GM12891 (cell line): ENCODE data around the gene HOOK2.

Experiments
- DNase-seq: peaks from one replicate; pipeline ENCODE4 v3.0.0; 2011; ENCODE audit warnings: low spot score; ENCODE audit not compliant: insufficient read length
- FAIRE-seq: peaks from 2 replicates; lab custom pipeline; 2011; peaks lifted over from hg19 to GRCh38; lab: Jason Lieb, UNC
- PAX5 ChIP-seq: IDR thresholded peaks from 2 replicates; pipeline ENCODE4 v1.6.1; 2011; ENCODE audit warnings: low read length, moderate library complexity, mild to moderate bottlenecking; ENCODE audit not compliant: insufficient read depth, severe bottlenecking
- POLR2A ChIP-seq: IDR thresholded peaks from 2 replicates; pipeline ENCODE4 v1.6.1; 2011; ENCODE audit warnings: low read depth, low read length, control low read depth
- POLR2AphosphoS5 ChIP-seq: IDR thresholded peaks from 2 replicates; pipeline ENCODE4 v1.6.1; 2011; ENCODE audit warnings: low read depth, low read length, control low read depth
- POU2F2 ChIP-seq: IDR thresholded peaks from 2 replicates; pipeline ENCODE4 v1.6.1; 2011; ENCODE audit warnings: low read depth, mild to moderate bottlenecking, control low read depth, low read length, moderate library complexity
- SPI1 ChIP-seq: IDR thresholded peaks from 2 replicates; pipeline ENCODE4 v1.6.1; 2011; ENCODE audit warnings: low read depth, low read length, control low read depth
- TAF1 ChIP-seq: IDR thresholded peaks from 2 replicates; pipeline ENCODE4 v1.6.1; 2011; ENCODE audit warnings: low read depth, low read length, control low read depth

The HOOK2 gene

GRCh38 chr19:12794196-12794941 is 19.0 kb upstream of the HOOK2 start:
- TF ChIP-seq POLR2A (no peak), POLR2AphosphoS5 (no peak), POU2F2 (no peak), SPI1 (peak; percentile 16; the same call in 1 of the 2 replicates), PAX5 (no peak), TAF1 (no peak)
- no peak for DNase-seq
- no peak for FAIRE-seq

GRCh38 chr19:12793290-12794195 is 18.2 kb upstream of the HOOK2 start:
- FAIRE-seq: peak; percentile 96
- peak; percentile 86 for DNase-seq
- TF ChIP-seq POLR2AphosphoS5 (peak; percentile 94), POLR2A (peak; percentile 85), PAX5 (peak; percentile 10), TAF1 (peak; percentile 18; the same call in 1 of the 2 replicates), POU2F2 (peak; percentile 85; the same call in 1 of the 2 replicates), SPI1 (no peak)

- no peak for TF ChIP-seq POLR2AphosphoS5
- TF ChIP-seq SPI1: no peak
- no peak for TF ChIP-seq POLR2A
- no peak for TF ChIP-seq TAF1
- no peak for TF ChIP-seq POU2F2
- no peak for TF ChIP-seq PAX5
- FAIRE-seq (no peak), DNase-seq (no peak)
Observed at GRCh38 chr19:12792853-12793289, 17.5 kb upstream of the HOOK2 start.

GRCh38 chr19:12792051-12792852 is 16.9 kb upstream of the HOOK2 start:
- TF ChIP-seq TAF1 (peak; percentile 42; the same call in 1 of the 2 replicates), SPI1 (0 out of 2 replicates have a peak, but pooled peaks have one; percentile 18), POLR2A (peak; percentile 81; the same call in 1 of the 2 replicates), POU2F2 (no peak), PAX5 (no peak), POLR2AphosphoS5 (peak; percentile 87; the same call in 1 of the 2 replicates)
- no peak for DNase-seq
- peak; percentile 84 for FAIRE-seq

GRCh38 chr19:12791345-12792050 is 16.1 kb upstream of the HOOK2 start, which contains the start of gene JUNB:
Gene JUNB (plus strand): TSS chr19:12791486. CDS start chr19:12791772, 286 bp downstream.
- TF ChIP-seq POU2F2 (peak; percentile 99), POLR2A (peak; percentile 100), SPI1 (peak; percentile 54), POLR2AphosphoS5 (peak; percentile 100), PAX5 (peak; percentile 64), TAF1 (peak; percentile 98)

GRCh38 chr19:12790628-12791344 is 15.4 kb upstream of the HOOK2 start:
- DNase-seq (no peak), FAIRE-seq (no peak)
- TF ChIP-seq POLR2A: no peak
- no peak for TF ChIP-seq SPI1
- TF ChIP-seq TAF1: no peak
- no peak for TF ChIP-seq POLR2AphosphoS5
- TF ChIP-seq PAX5: no peak
- no peak for TF ChIP-seq POU2F2

More at GRCh38 chr19:12791345-12792050, 16.1 kb upstream of the HOOK2 start, which contains the start of gene JUNB:
- DNase-seq (no peak), FAIRE-seq (peak; percentile 95)

GRCh38 chr19:12789904-12790619 is 14.7 kb upstream of the HOOK2 start:
- FAIRE-seq: peak; percentile 80
- no peak for TF ChIP-seq POLR2A
- 0 out of 2 replicates have a peak, but pooled peaks have one; percentile 21 for TF ChIP-seq POU2F2
- TF ChIP-seq TAF1: peak; percentile 50
- TF ChIP-seq POLR2AphosphoS5: peak; percentile 64; the same call in 1 of the 2 replicates
- TF ChIP-seq SPI1: peak; percentile 32; the same call in 1 of the 2 replicates
- TF ChIP-seq PAX5: peak; percentile 30
- DNase-seq: peak; percentile 89
